ENCODE measurements around the gene NHERF1. TPM values are rescaled to one million over a fixed set of nuclear protein-coding genes. Genes with fewer than 3 reads are reported as not detected.

NHERF1 gene
- total and polyA plus RNA-seq, 2 of the 13 experiments (the other 11 are each of a cell fraction or from before 2014, with no cell fraction given) = 169 to 269 TPM

DNA sequence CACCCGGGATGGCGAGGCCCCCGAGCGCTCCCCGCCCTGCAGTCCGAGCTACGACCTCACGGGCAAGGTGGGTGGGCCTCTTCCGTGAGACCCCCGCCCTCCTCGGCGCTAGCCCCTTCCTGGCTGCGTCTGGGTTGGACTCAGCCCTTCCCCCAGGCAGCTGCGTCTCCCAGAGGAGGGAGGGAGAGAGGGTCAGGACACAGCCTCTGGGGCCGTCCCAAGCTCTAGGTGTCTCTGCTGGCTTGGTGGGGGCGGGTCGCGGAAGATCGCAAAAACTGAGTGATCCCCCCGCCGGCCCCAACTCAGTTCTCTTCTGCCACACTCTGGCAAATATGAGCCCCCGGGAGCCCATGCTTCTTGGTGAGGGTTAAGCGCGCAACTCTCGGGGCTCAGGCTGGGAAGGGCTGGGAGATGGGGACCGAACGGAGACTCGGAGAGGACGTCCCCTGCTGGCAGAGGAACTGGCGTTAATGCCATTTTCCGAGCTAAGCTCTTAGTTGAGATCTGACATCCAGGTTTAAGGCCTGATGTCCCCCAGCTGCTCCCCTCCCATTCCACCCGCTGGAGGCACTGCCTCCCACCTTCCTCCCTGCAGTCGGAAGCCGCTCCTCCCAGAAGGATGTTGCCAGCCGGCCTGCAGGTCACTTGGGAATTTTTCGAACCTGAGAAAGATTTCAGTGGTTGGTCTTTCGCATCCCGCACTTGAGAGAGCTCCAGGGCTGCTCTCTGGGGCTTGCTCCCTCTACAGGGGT, 11.0 kb upstream of the NHERF1 start (continued):
- peak; percentile 89; the same call in 1 of the 2 replicates for TF ChIP-seq ZNF777 (CRISPR knock-in tag; IDR thresholded peaks at IDR 0.05)
- TF ChIP-seq KDM1A (CRISPR knock-in tag; IDR thresholded peaks at IDR 0.05) = no peak
- no peak for TF ChIP-seq NAIF1 (CRISPR knock-in tag; IDR thresholded peaks at IDR 0.05; ENCODE audit: borderline replicate concordance)
- no peak for TF ChIP-seq ZNF296 (CRISPR knock-in tag; conservative IDR thresholded peaks at IDR 0.05)
- no peak for TF ChIP-seq ATF4 (CRISPR knock-in tag; IDR thresholded peaks at IDR 0.05)
- TF ChIP-seq ZFY (CRISPR knock-in tag; IDR thresholded peaks at IDR 0.05) = no peak
- TF ChIP-seq ZNF292 (CRISPR knock-in tag; IDR thresholded peaks at IDR 0.05; ENCODE audit: borderline replicate concordance, low read depth) = 0 out of 2 replicates have a peak, but pooled peaks have one; percentile 14
- peak; percentile 45; the same call in 1 of the 2 replicates for TF ChIP-seq ZNF646 (CRISPR knock-in tag; IDR thresholded peaks at IDR 0.05)
- TF ChIP-seq, protein P1, sequence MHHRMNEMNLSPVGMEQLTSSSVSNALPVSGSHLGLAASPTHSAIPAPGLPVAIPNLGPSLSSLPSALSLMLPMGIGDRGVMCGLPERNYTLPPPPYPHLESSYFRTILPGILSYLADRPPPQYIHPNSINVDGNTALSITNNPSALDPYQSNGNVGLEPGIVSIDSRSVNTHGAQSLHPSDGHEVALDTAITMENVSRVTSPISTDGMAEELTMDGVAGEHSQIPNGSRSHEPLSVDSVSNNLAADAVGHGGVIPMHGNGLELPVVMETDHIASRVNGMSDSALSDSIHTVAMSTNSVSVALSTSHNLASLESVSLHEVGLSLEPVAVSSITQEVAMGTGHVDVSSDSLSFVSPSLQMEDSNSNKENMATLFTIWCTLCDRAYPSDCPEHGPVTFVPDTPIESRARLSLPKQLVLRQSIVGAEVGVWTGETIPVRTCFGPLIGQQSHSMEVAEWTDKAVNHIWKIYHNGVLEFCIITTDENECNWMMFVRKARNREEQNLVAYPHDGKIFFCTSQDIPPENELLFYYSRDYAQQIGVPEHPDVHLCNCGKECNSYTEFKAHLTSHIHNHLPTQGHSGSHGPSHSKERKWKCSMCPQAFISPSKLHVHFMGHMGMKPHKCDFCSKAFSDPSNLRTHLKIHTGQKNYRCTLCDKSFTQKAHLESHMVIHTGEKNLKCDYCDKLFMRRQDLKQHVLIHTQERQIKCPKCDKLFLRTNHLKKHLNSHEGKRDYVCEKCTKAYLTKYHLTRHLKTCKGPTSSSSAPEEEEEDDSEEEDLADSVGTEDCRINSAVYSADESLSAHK (CRISPR knock-in tag; IDR thresholded peaks at IDR 0.05; ENCODE audit: borderline replicate concordance) = no peak
- no peak for TF ChIP-seq TOPORS (CRISPR knock-in tag; IDR thresholded peaks at IDR 0.05)
- TF ChIP-seq ZNF792 (CRISPR knock-in tag; IDR thresholded peaks at IDR 0.05) = peak; percentile 34; the same call in 1 of the 2 replicates
- TF ChIP-seq ZNF558 (CRISPR knock-in tag; IDR thresholded peaks at IDR 0.05; ENCODE audit: borderline replicate concordance) = no peak
- TF ChIP-seq, protein P2, sequence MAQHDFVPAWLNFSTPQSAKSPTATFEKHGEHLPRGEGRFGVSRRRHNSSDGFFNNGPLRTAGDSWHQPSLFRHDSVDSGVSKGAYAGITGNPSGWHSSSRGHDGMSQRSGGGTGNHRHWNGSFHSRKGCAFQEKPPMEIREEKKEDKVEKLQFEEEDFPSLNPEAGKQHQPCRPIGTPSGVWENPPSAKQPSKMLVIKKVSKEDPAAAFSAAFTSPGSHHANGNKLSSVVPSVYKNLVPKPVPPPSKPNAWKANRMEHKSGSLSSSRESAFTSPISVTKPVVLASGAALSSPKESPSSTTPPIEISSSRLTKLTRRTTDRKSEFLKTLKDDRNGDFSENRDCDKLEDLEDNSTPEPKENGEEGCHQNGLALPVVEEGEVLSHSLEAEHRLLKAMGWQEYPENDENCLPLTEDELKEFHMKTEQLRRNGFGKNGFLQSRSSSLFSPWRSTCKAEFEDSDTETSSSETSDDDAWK (CRISPR knock-in tag; IDR thresholded peaks at IDR 0.05) = no peak
- no peak for TF ChIP-seq SAP130 (CRISPR knock-in tag; IDR thresholded peaks at IDR 0.05; ENCODE audit: low read depth)
- TF ChIP-seq RARA (CRISPR knock-in tag; IDR thresholded peaks at IDR 0.05) = no peak
- TF ChIP-seq CENPT (CRISPR knock-in tag; IDR thresholded peaks at IDR 0.05; ENCODE audit: low read depth) = no peak
- no peak; the same call in 1 of the 2 replicates for TF ChIP-seq ZNF788 (CRISPR knock-in tag; IDR thresholded peaks at IDR 0.05; ENCODE audit: borderline replicate concordance)
- TF ChIP-seq KLF9 (CRISPR knock-in tag; IDR thresholded peaks at IDR 0.05; ENCODE audit: low read depth) = no peak
- TF ChIP-seq ZNF839 (CRISPR knock-in tag; IDR thresholded peaks at IDR 0.05; ENCODE audit: borderline replicate concordance) = no peak
